ENCODE results near the gene SLC7A6OS. TPM values are rescaled to one million over a fixed set of nuclear protein-coding genes. Genes with fewer than 3 reads are reported as not detected.

The SLC7A6OS gene
- total RNA-seq, 1 experiment from 2014 or later = 24.5 TPM

DNA sequence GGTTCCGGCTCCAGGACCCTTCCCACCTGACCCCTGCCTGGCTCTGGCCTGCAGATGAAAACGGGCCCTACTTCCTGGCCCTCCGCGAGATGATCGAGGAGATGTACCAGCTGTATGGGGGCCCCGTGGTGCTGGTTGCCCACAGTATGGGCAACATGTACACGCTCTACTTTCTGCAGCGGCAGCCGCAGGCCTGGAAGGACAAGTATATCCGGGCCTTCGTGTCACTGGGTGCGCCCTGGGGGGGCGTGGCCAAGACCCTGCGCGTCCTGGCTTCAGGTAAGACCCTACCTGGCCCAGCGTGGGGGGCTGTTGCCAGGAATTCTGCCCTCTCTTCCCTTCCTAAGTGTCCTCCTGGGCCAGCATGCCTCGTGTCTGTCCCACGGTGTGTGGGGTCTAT is 55.0 kb downstream of the SLC7A6OS start:
- Histone ChIP-seq H4K91ac (ENCODE audit: insufficient read length, low read depth, low read length) (no peak overlapping the region), H2BK12ac (ENCODE audit: insufficient read length, low read depth, low read length) (no peak overlapping the region), H2BK5ac (ENCODE audit: insufficient read length, low read length) (no peak overlapping the region), H3K23me2 (ENCODE audit: insufficient read length, low read depth, low read length, poor library complexity, severe bottlenecking) (no peaks in the 10 kb centered on the region), H2AFZ (ENCODE audit: low read length) (no peak overlapping the region), H4K20me1 (ENCODE audit: control insufficient read depth, insufficient read depth, insufficient read length) (no peaks in the 10 kb centered on the region), H3K18ac (ENCODE audit: insufficient read length, low read depth, low read length) (no peak overlapping the region), H2BK120ac (ENCODE audit: low read depth, low read length, poor library complexity, severe bottlenecking) (no peak overlapping the region), H4K5ac (ENCODE audit: insufficient read length, low read depth, low read length) (no peak overlapping the region), H3K23ac (ENCODE audit: insufficient read length, low read depth, low read length) (no peak overlapping the region), H3K9me3 (ENCODE audit: control insufficient read depth, low read depth, low read length) (no peaks in the 10 kb centered on the region), H3K4ac (ENCODE audit: low read depth, low read length) (no peak overlapping the region), H2BK20ac (ENCODE audit: low read depth, low read length, poor library complexity, severe bottlenecking) (no peak overlapping the region), H3T11ph (ENCODE audit: low read length) (no peak overlapping the region), H3K4me2 (ENCODE audit: insufficient read depth, insufficient read length, low read length) (no peak overlapping the region), H3K56ac (ENCODE audit: insufficient read length, low read depth, low read length) (no peak overlapping the region), H3K27me3 (ENCODE audit: insufficient read depth, low read length) (no peaks in the 10 kb centered on the region), H3K4me1 (ENCODE audit: insufficient read depth, low read length) (no peaks in the 10 kb centered on the region), H3K27ac (ENCODE audit: insufficient read length, low read depth, low read length) (no peak overlapping the region), H3K79me1 (ENCODE audit: insufficient read depth, low read depth, low read length, poor library complexity, severe bottlenecking) (no peaks in the 10 kb centered on the region), H2BK15ac (ENCODE audit: low read depth, low read length) (no peak overlapping the region), H4K8ac (replicated peaks; ENCODE audit: insufficient read length, low read depth, low read length) (no peak overlapping the region), H2AK5ac (ENCODE audit: insufficient read length, low read length) (no peak overlapping the region), H3K79me2 (ENCODE audit: insufficient read depth, low read length) (no peaks in the 10 kb centered on the region), H3K14ac (ENCODE audit: insufficient read depth, low read length) (no peak overlapping the region), H3K9ac (ENCODE audit: extremely low read depth, insufficient read length, low read length) (no peak overlapping the region)
- H3K36me3 Mint-ChIP-seq (ENCODE audit: insufficient read depth in 1 of 3, low read depth in 3 of 3) = peaks cover 0 to 17% (median 1%) of the 10 kb centered on the region in 3 experiments; a peak in 3 of 7 replicates
- no peak for DNase-seq
- WGBS (ENCODE audit: extremely low coverage, insufficient read length, low lambda C conversion rate) = no CpG with 5 or more reads among the region's 18 CpGs
- no peak overlapping the region for H3K4me3 Mint-ChIP-seq
- no peaks in the 10 kb centered on the region for H3K27me3 Mint-ChIP-seq (ENCODE audit: low read depth)
- no peaks in the 10 kb centered on the region for H3K9me3 Mint-ChIP-seq
- H3K27ac Mint-ChIP-seq = no peak overlapping the region
- TF ChIP-seq, protein P1, sequence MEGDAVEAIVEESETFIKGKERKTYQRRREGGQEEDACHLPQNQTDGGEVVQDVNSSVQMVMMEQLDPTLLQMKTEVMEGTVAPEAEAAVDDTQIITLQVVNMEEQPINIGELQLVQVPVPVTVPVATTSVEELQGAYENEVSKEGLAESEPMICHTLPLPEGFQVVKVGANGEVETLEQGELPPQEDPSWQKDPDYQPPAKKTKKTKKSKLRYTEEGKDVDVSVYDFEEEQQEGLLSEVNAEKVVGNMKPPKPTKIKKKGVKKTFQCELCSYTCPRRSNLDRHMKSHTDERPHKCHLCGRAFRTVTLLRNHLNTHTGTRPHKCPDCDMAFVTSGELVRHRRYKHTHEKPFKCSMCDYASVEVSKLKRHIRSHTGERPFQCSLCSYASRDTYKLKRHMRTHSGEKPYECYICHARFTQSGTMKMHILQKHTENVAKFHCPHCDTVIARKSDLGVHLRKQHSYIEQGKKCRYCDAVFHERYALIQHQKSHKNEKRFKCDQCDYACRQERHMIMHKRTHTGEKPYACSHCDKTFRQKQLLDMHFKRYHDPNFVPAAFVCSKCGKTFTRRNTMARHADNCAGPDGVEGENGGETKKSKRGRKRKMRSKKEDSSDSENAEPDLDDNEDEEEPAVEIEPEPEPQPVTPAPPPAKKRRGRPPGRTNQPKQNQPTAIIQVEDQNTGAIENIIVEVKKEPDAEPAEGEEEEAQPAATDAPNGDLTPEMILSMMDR (conservative IDR thresholded peaks at IDR 0.05) = no peak
- 0 out of 4 replicates have a peak, but pooled peaks cover 0 to 3% of the 10 kb centered on the region in 2 experiments for H3K4me1 Mint-ChIP-seq
